OCI-LY3 (cell line): ENCODE data around the gene IFNLR1.

ENCODE experiments used
- EZH2phosphoT487 ChIP-seq: fragments of 200-600 bp; shearing (Covaris generic); IDR thresholded peaks from 2 replicates; pipeline ENCODE4 v1.6.1; 2018; ENCODE audit warnings: antibody characterized with exemption, mixed run types, low read depth
- TF ChIP-seq, protein P1 (sequence below): fragments of 200-600, 300-600 bp; sonication (generic); IDR thresholded peaks from 2 replicates; pipeline ENCODE4 v1.5.1; 2014; ENCODE audit warnings: antibody characterized with exemption, low read length, low read depth

DNA sequence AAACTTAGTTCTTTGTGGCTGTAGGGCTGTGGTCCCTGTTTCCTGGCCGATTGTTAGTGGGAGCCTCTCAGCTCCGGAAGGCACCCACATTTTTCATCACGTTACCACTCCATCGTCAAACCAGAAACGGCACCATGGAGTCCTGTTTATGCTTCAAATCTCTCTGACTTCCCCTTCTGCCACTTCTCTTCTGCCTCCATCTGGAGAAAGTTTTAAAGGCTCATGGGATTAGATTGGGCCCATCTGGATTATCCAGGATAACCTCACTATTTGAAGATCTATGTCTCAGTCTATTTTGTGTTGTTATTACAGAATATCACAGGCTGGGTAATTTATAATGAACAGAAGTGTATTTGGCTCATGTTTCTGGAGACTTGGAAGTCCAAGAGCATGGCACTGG lies 24.9 kb downstream of the IFNLR1 start:
- TF ChIP-seq, protein P1, sequence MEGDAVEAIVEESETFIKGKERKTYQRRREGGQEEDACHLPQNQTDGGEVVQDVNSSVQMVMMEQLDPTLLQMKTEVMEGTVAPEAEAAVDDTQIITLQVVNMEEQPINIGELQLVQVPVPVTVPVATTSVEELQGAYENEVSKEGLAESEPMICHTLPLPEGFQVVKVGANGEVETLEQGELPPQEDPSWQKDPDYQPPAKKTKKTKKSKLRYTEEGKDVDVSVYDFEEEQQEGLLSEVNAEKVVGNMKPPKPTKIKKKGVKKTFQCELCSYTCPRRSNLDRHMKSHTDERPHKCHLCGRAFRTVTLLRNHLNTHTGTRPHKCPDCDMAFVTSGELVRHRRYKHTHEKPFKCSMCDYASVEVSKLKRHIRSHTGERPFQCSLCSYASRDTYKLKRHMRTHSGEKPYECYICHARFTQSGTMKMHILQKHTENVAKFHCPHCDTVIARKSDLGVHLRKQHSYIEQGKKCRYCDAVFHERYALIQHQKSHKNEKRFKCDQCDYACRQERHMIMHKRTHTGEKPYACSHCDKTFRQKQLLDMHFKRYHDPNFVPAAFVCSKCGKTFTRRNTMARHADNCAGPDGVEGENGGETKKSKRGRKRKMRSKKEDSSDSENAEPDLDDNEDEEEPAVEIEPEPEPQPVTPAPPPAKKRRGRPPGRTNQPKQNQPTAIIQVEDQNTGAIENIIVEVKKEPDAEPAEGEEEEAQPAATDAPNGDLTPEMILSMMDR: no peak
- no peak for TF ChIP-seq EZH2phosphoT487
